Camera-type eye (tissue), 1 donor: Measurements from ENCODE around the gene PPP1R3G. TPM values are rescaled to one million over a fixed set of nuclear protein-coding genes. Genes with fewer than 3 reads are reported as not detected.

Experiments used
- total RNA-seq: library from RNA; depleted of rRNA; stranded (reverse); fragments of >200 nt; gene quantifications from one replicate; pipeline ENCODE4 v1.2.3, GENCODE V29; 2014

The PPP1R3G gene
- 2.8 TPM for total RNA-seq

DNA sequence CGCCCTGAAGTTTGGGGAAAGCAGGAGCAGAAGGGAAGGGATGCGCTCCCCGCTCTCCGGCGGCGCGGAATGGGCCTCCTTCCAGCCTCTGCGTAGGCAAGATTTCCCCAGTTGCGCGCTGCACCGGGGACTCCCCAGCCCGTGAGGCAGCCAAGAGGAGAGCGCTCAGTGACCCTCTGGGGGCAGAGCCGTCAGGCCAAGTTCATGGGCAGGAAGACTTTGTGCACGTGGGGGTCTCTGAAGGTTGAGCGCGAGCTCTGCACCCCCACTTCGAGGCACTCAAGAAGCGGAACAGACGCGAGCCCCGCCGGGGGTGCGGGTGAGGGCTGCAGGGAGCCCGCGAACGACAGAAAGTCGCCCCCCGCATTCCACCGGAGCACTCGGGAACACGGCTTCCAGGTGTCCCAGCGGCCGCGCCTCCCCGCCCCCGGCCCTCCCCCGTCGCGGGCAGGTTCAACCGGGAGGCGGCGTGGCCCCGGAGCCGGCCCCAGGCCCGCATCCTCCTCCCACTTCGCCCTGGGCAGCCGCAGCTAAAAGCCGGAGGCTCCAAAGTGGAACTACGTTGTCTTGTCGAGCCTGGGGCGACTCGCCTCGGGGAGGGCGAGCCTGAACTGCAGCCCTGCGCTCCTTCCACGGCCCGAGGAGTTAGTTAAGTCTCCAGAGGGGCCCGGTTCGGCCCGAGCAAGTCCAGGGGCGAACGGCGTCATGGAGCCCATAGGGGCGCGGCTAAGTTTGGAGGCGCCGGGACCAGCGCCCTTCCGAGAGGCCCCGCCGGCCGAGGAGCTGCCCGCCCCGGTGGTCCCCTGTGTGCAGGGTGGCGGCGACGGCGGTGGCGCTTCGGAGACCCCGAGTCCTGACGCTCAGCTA, at the start of gene PPP1R3G:
PPP1R3G (plus strand) TSS at position 561 of the 867 bp plus-strand sequence; CDS start at position 706, 145 bp downstream.

Other genes starting within 250 kb of the PPP1R3G start
- 5.8 TPM for gene RPP40, start 81.3 kb upstream of the PPP1R3G start, total RNA-seq
- 25.1 TPM for gene LYRM4, start 175.6 kb downstream of the PPP1R3G start, total RNA-seq
- 33.6 TPM for gene FARS2, start 176.2 kb downstream of the PPP1R3G start, total RNA-seq